Uterus (tissue), 4 donors: ENCODE measurements around the gene CBX8. TPM values are rescaled to one million over a fixed set of nuclear protein-coding genes. Genes with fewer than 3 reads are reported as not detected.

ENCODE experiments used
- DNase-seq, 2 donors: peaks; one replicate each; pipeline ENCODE4 v3.0.0-alpha.2; 2019 to 2020
- H3K27ac ChIP-seq, 2 donors: fragments of 200-600 bp; sonication (generic); 1 replicate in 1 of 2; 2 replicates in 1 of 2; pipeline ENCODE4 v1.5.1; 2016 to 2018
- H3K27me3 ChIP-seq, 2 donors: fragments of 200-600 bp; sonication (generic); one replicate each; pipeline ENCODE4 v1.5.1; 2018 to 2019; ENCODE audit warnings: control low read depth in 1 of 2
- H3K36me3 ChIP-seq, 2 donors: fragments of 200-600 bp; sonication (generic); one replicate each; pipeline ENCODE4 v1.5.1; 2019; ENCODE audit warnings: control low read depth in 1 of 2
- H3K4me1 ChIP-seq, 2 donors: fragments of 200-600 bp; sonication (generic); one replicate each; pipeline ENCODE4 v1.5.1; 2018 to 2019; ENCODE audit warnings: control low read depth in 1 of 2
- H3K4me3 ChIP-seq, 2 donors: fragments of 200-600 bp; sonication (generic); 1 replicate in 1 of 2; 2 replicates in 1 of 2; pipeline ENCODE4 v1.5.1; 2018 to 2019; ENCODE audit warnings: mild to moderate bottlenecking in 1 of 2
- H3K9me3 ChIP-seq, 2 donors: fragments of 200-600 bp; sonication (generic); one replicate each; pipeline ENCODE4 v1.5.1; 2019; ENCODE audit warnings: control low read depth in 1 of 2
- POLR2A ChIP-seq, 2 donors: fragments of 450-650 bp; IDR thresholded peaks; one replicate each; pipeline ENCODE4 v1.6.1; 2016; ENCODE audit warnings: antibody characterized with exemption in 2 of 2, mild to moderate bottlenecking in 1 of 2, moderate library complexity in 1 of 2
- intact Hi-C: fragments of 100-400 bp; cut with DNase I; formaldehyde crosslinking; loops from one replicate; pipeline ENCODE4 v1.15.1; 2023; ENCODE audit warnings: low total_unique reads
- total RNA-seq, 4 donors: library from RNA; depleted of rRNA in 3 of 4; stranded (reverse); fragments of >200 nt in 3 of 4; gene quantifications; one replicate each; pipeline versions ENCODE4 v1.1.0 to v1.2.4, GENCODE V29; 2014 to 2023
- TF ChIP-seq, protein P1 (sequence below), 4 experiments: fragments of 200-600 bp in 2 of 4; fragments of 450-650 bp in 2 of 4; sonication (generic) in 2 of 4; IDR thresholded peaks; one replicate each; pipeline ENCODE4 v1.5.1; 2016 to 2019; ENCODE audit warnings: antibody characterized with exemption in 4 of 4, mild to moderate bottlenecking in 2 of 4, moderate library complexity in 1 of 4
- donor health status: DM: yes; HTN: yes; CAD: no.

CBX8 gene
- total RNA-seq, 4 donors from 2014 or later = 1.8 to 10.7 (median 2.6) TPM; not detected in 1

DNA sequence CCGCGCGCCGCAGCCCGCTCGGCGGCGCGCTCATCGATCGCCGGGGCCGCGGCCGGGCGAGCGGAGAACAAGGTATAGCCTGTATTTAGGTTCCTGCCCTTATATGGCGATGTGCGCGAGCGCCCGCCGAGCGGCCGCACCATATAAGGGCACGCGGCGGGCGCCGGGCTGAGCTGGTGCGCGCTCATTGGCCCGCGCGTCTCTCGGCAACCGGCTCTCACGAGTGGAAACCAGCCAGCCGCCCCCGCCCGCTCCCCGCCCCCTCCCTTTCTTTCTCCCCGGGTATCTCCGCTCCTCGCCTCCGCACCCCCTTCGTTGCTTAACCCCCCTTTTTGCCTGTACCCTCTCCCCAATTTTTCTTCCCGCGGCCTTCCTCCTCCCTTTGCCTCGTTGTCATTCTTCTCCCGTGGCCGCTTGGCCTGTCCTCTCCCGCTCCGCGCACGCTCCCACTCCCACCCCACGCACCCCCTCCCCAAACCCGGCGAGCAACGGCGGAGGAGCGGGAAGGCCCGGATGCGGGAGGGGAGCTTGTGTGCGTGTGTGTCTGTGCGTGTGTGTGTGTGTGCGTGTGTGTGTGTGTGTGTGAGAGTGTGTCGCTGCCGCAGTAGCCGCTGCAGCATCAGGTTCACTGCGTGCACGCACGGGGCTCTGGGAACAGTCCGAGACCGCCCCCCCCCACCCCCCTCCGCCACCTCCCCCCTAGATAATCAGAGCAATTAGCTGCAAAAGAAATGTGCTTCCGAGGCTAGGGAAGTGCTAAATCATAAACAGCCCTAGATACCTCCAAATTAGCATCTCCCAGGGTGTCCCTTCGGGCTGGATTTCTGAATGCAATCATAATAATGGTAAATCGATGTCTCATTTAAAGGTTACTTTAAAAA is 13.5 kb upstream of the CBX8 start:
- TF ChIP-seq, protein P1, sequence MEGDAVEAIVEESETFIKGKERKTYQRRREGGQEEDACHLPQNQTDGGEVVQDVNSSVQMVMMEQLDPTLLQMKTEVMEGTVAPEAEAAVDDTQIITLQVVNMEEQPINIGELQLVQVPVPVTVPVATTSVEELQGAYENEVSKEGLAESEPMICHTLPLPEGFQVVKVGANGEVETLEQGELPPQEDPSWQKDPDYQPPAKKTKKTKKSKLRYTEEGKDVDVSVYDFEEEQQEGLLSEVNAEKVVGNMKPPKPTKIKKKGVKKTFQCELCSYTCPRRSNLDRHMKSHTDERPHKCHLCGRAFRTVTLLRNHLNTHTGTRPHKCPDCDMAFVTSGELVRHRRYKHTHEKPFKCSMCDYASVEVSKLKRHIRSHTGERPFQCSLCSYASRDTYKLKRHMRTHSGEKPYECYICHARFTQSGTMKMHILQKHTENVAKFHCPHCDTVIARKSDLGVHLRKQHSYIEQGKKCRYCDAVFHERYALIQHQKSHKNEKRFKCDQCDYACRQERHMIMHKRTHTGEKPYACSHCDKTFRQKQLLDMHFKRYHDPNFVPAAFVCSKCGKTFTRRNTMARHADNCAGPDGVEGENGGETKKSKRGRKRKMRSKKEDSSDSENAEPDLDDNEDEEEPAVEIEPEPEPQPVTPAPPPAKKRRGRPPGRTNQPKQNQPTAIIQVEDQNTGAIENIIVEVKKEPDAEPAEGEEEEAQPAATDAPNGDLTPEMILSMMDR (IDR thresholded peaks at IDR 0.05) = no peak
- no peak for TF ChIP-seq POLR2A (IDR thresholded peaks at IDR 0.05)
- peaks cover 48 to 76% of the 10 kb centered on the region in 2 donors for H3K27me3 ChIP-seq
- H3K9me3 ChIP-seq = no peaks in the 10 kb centered on the region
- intact Hi-C loops = no loop called here
- H3K4me3 ChIP-seq = no peak overlapping the region
- DNase-seq = peak; percentile 53 to 65
- H3K36me3 ChIP-seq = no peaks in the 10 kb centered on the region
- H3K4me1 ChIP-seq = peaks cover 0 to 34% of the 10 kb centered on the region in 2 donors
- H3K27ac ChIP-seq = no peak overlapping the region

DNA sequence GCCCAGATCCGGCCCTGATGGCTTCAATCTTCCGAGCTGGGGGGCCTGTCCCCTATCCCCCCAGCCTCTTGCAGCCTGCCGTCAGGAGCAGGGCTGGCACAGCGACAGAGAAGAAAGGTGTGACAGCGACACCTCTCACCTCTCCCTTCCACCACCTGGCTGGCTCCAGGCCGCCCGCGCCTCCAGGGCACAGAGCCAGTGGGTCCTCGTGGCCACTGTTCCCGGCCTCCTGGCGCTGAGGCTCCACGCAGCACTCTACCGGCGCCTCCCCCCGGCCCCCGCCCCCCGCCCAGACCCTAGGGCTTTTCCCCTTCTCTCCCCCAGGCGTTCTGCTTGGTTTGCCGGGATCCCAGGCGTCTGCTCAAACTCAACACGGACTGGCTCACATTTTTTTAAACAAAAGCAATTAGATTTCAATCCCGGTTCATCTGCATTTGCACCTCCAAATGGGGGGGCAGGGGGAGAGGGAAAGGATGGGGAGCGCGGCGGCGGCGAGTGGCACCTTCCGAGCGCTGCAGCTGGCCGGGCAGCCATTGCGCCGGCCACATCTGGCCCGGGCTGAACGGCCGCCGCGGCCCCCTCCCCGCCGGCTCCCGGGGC is 12.8 kb upstream of the CBX8 start:
- intact Hi-C loops = no loop called here
- Histone ChIP-seq H3K27me3 (peaks cover 53 to 81% of the 10 kb centered on the region in 2 donors), H3K36me3 (no peaks in the 10 kb centered on the region), H3K4me1 (peaks cover 0 to 34% of the 10 kb centered on the region in 2 donors), H3K27ac (no peak overlapping the region), H3K4me3 (no peak overlapping the region), H3K9me3 (no peaks in the 10 kb centered on the region)
- TF ChIP-seq, protein P1 (IDR thresholded peaks at IDR 0.05) = no peak
- TF ChIP-seq POLR2A (IDR thresholded peaks at IDR 0.05) = no peak
- DNase-seq = no peak

DNA sequence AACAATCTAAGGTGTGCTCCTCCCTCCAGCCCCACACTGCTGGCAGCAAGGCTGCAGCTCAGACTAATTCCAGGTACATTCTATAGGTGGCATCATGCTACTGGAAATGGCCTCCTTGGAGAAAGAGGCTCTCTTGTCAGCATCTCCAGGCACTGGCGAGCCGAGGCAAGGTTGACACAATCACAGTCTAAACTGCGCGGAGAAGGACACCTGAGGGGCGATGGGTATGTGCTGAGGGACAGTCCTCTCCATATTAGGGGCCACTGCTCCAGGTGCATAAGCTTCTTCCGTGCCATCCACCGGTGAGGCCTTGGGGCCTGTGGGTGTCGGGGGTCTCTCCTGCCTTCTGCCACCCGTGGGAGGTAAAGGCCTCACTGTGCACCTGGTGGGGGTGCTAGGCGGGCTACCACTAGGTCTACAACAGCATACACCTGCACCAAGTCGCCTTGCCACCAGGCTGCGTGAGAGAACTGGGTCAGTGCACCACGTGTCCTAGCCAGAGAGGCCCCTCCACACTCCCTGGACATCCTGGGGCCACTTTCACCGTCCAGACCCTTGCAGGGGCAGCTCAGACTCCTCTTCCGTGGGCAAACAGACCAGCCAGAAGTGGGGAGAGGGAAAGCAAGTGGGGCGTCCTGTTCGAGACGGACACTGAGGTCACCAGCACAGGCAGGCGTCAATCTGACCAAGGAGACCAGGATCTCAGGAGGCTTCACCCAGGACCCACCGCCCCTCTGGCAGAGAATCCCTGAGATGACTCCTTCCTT is 12.1 kb upstream of the CBX8 start:
- intact Hi-C loops = no loop called here
- H3K27me3 ChIP-seq = peaks cover 60 to 81% of the 10 kb centered on the region in 2 donors
- no peaks in the 10 kb centered on the region for H3K9me3 ChIP-seq
- no peak for DNase-seq
- peaks cover 0 to 34% of the 10 kb centered on the region in 2 donors for H3K4me1 ChIP-seq
- TF ChIP-seq, protein P1 (IDR thresholded peaks at IDR 0.05) = peak in 1 of 4 experiments; percentile 5
- TF ChIP-seq POLR2A (IDR thresholded peaks at IDR 0.05) = no peak
- no peak overlapping the region for H3K27ac ChIP-seq
- no peak overlapping the region for H3K4me3 ChIP-seq
- H3K36me3 ChIP-seq = no peaks in the 10 kb centered on the region

DNA sequence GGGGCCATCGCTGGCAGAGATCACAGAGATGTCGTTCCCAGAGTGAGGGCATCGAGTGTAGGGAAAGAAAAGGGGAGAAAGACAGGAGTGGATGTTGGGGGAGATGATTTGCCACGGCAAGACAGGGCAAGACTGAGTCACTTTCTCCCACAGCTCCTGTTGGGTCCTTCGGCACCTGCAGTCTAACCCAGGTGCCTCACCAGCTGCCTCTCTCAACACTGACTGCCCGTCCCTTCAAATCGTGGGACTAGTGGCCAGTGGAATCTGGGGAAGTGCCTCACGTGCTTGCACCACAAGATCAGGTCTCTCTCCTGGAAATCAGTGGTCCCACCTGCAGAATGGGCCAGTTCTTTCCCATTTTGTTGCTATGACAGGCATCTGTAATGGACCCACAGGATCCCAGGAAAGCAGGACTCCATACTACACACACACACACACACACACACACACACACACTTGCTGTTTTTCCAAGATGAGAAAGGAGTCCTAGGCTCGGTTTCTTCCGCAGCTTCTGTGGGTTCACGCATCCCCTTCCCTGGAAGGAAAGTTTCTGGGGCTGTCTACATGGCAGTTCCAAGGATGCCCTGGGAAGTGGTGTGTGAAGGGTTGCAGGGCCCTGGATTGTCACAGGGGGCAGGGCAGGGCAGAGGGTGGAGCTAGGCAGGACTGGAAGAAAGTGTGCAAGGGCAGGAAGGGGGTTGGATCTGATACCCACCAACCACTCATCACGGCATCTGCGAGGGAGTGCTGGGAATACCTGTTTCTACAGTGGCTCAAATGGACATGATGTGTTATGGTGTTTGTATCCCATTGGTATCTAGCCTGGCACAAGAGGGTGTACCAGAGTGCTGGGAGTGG is 10.2 kb upstream of the CBX8 start:
- H3K9me3 ChIP-seq = no peaks in the 10 kb centered on the region
- H3K4me3 ChIP-seq = no peak overlapping the region
- no peak for DNase-seq
- peaks cover 0 to 18% of the 10 kb centered on the region in 2 donors for H3K4me1 ChIP-seq
- H3K27ac ChIP-seq = no peak overlapping the region
- no peaks in the 10 kb centered on the region for H3K36me3 ChIP-seq
- intact Hi-C loops = no loop called here
- peaks cover 72 to 88% of the 10 kb centered on the region in 2 donors for H3K27me3 ChIP-seq
- no peak for TF ChIP-seq POLR2A (IDR thresholded peaks at IDR 0.05)
- TF ChIP-seq, protein P1 (IDR thresholded peaks at IDR 0.05) = no peak
